Parathyroid adenoma (tissue), 2 donors: Measurements from ENCODE around the gene SLAMF7.

Experiments
- H2AFZ ChIP-seq: fragments of 300-600 bp; sonication (generic); one replicate; pipeline ENCODE4 v1.7.0; 2017; ENCODE audit warnings: antibody characterized with exemption, mild to moderate bottlenecking
- H3K27ac ChIP-seq: fragments of 300-600 bp; sonication (generic); one replicate; pipeline ENCODE4 v1.7.0; 2017
- H3K27me3 ChIP-seq: fragments of 300-600 bp; sonication (generic); one replicate; pipeline ENCODE4 v1.7.0; 2017; ENCODE audit warnings: low read length; ENCODE audit not compliant: control insufficient read depth, insufficient read depth
- H3K36me3 ChIP-seq: fragments of 300-600 bp; sonication (generic); one replicate; pipeline ENCODE4 v1.7.0; 2017; ENCODE audit warnings: low read length; ENCODE audit not compliant: control insufficient read depth, insufficient read depth
- H3K4me1 ChIP-seq: fragments of 300-600 bp; sonication (generic); one replicate; pipeline ENCODE4 v1.7.0; 2017; ENCODE audit warnings: control low read depth
- H3K4me2 ChIP-seq: fragments of 300-600 bp; sonication (generic); one replicate; pipeline ENCODE4 v1.7.0; 2017; ENCODE audit warnings: low read length
- H3K4me3 ChIP-seq: fragments of 300-600 bp; sonication (generic); one replicate; pipeline ENCODE4 v1.7.0; 2017; ENCODE audit warnings: low read depth, low read length
- H3K79me2 ChIP-seq: fragments of 300-600 bp; sonication (generic); one replicate; pipeline ENCODE4 v1.7.0; 2017; ENCODE audit warnings: control low read depth
- H3K9ac ChIP-seq: fragments of 300-600 bp; sonication (generic); one replicate; pipeline ENCODE4 v1.7.0; 2017; ENCODE audit warnings: mild to moderate bottlenecking
- H3K9me3 ChIP-seq: fragments of 300-600 bp; sonication (generic); one replicate; pipeline ENCODE4 v1.7.0; 2017; ENCODE audit warnings: low read length; ENCODE audit not compliant: control insufficient read depth
- CTCF ChIP-seq: fragments of 300-600 bp; sonication (generic); IDR thresholded peaks from one replicate; pipeline ENCODE4 v1.7.0; 2017; ENCODE audit warnings: antibody characterized with exemption, mild to moderate bottlenecking
- donor health status: primary hyperparathyroidism.

SLAMF7 gene

DNA sequence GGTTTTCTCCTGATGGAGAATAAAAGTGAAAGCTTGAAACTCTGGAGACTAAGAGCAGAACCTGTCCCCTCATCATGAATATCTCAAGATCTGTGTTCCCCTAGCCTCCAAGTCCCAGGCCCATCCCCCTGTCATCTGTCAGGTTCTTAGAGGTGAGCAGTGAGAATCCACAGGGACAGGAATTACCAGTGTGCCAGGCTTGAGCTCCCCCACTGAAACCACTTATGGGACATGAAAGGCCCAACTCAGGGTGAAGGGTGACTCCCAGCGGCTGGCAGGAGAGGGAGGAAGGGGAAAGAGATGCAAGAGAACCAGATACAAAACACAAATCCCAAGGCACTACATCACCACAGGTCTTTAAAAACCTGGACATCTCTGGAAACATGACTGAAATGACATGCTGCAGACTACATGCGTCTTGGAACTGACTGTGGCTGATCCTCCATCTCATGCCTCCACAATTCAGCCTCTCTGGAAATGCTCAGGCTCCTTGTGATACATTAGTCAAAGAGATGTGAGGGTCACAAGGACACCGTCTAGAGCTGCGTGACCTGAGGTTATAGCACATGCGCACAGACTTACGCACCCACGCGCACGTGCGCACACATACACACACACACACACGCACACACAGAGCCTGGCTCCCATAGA lies 50.1 kb downstream of the SLAMF7 start:
- no peak overlapping the region for H3K27ac ChIP-seq

DNA sequence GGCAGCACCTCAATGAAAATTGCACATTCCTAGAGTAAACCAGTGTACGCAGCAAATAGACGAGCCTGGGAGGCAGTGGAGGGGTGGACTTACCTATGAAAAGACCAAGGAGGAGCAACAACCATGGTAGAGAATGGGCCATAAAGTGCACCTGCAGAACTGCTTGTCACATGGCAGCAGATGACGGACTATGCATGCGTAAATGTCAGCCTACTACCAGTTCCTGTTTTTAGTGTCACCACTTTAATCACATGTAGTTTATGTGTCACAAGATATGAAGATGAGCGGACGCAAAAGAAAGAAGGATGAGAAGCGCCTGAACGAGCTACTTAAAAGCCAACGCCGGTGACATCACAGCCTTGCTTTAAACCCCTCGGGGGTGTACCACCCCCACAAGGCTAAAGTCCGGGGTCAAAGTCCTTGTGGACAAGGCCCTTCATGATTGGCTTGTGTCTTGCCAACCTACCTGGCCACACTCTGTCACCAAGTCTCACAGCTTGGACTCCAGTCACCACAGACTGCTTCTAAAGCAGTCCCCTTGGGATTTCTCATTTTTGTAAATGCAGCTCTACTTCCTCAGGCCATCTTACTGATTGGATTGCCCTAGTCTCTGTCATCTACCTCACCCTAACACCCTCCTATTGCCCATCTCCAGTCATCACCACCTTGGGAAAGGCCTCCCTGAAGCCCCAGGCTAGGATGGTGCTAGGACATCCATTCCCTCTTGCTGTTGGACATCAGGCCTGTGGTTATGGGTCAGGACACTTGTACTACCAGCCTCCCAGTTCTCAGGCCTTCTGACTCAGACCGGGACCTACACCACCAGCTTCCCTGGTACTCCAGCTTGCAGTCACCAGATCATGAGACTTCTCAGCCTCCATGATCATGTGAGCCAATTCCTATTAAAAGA lies 50.9 kb downstream of the SLAMF7 start:
- Histone ChIP-seq H3K36me3 (no peaks in the 10 kb centered on the region), H3K4me1 (no peaks in the 10 kb centered on the region), H3K4me3 (no peak overlapping the region), H2AFZ (no peak overlapping the region), H3K4me2 (no peak overlapping the region), H3K27ac (no peak overlapping the region), H3K27me3 (no peaks in the 10 kb centered on the region), H3K79me2 (no peaks in the 10 kb centered on the region), H3K9me3 (no peaks in the 10 kb centered on the region), H3K9ac (no peak overlapping the region)
- no peak for TF ChIP-seq CTCF

More for the DNA sequence above, 50.1 kb downstream of the SLAMF7 start:
- Histone ChIP-seq H3K4me3 (no peak overlapping the region), H3K36me3 (no peaks in the 10 kb centered on the region), H3K27me3 (no peaks in the 10 kb centered on the region), H3K4me2 (no peak overlapping the region), H3K9ac (no peak overlapping the region), H3K79me2 (no peaks in the 10 kb centered on the region), H2AFZ (no peak overlapping the region), H3K9me3 (no peaks in the 10 kb centered on the region), H3K4me1 (no peaks in the 10 kb centered on the region)
- TF ChIP-seq CTCF, result no peak

DNA sequence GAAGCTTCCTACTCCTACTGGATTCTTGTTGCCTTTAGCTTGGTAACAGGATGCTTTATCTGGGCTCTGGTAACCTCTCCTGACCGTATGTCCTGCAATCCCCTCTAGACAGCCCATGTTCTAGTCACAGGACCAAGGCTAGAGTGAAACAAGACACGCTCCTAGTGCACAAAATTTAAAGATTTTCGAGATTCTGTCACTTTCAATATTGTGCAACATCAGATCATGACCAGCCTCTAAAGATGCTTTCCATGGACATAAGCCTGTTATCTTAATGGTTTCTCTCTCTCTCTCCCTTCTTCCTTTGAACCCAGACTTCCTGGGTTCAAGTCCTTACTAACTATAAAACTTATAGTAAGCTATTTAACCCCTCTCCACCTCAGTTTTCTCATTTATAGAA lies 55.3 kb downstream of the SLAMF7 start:
- Histone ChIP-seq H3K4me2 (no peak overlapping the region), H3K79me2 (no peaks in the 10 kb centered on the region), H3K9me3 (no peaks in the 10 kb centered on the region), H3K36me3 (no peaks in the 10 kb centered on the region), H3K27me3 (no peaks in the 10 kb centered on the region), H3K4me3 (no peak overlapping the region), H3K27ac (no peak overlapping the region), H3K9ac (no peak overlapping the region), H3K4me1 (no peaks in the 10 kb centered on the region), H2AFZ (no peak overlapping the region)
- TF ChIP-seq CTCF, result no peak

DNA sequence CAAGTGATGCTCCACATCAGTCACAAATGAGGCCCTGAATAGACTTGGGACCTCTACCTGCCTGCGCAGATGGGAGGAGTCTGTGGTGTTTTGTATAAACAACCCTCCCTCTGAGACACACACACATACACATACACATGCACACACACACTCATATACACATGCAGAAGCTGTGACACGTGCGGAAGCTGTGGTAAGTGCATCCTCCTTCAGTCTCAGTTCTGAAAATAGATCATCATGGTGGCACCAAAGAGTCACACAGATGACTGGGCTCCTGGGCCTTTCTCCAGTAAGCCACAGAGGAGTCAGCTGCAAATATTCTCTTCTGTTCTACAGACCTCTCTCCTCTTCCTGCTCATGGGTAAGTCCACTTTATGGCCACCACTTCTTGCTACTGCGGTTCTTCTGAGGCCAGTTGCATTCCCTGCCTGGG lies 56.9 kb downstream of the SLAMF7 start, which contains the start of gene LY9:
TSS of gene LY9 (plus strand) at position 224 of the 433 bp plus-strand sequence. CDS start at position 238, 14 bp downstream.
- no peak within 1 kb of the TSS for H3K4me2 ChIP-seq
- H2AFZ ChIP-seq, result no peak within 1 kb of the TSS
- H3K4me1 ChIP-seq, result no peaks in the 10 kb centered on the region
- H3K36me3 ChIP-seq, result no peaks in the 10 kb centered on the region
- H3K27ac ChIP-seq, result no peak within 1 kb of the TSS
- no peak for TF ChIP-seq CTCF
- H3K27me3 ChIP-seq, result no peaks in the 10 kb centered on the region
- H3K79me2 ChIP-seq, result no peaks in the 10 kb centered on the region
- H3K9me3 ChIP-seq, result no peaks in the 10 kb centered on the region
- H3K9ac ChIP-seq, result no peak within 1 kb of the TSS
- no peak within 1 kb of the TSS for H3K4me3 ChIP-seq
